Endothelial cell (in vitro differentiated cells): ENCODE results near the gene SMAD6. TPM values are rescaled to one million over a fixed set of nuclear protein-coding genes. Genes with fewer than 3 reads are reported as not detected.

Source experiments
- DNase-seq: peaks from one replicate; pipeline ENCODE4 v3.0.0; 2021; ENCODE audit warnings: low spot score
- H3K27ac Mint-ChIP-seq: one replicate; pipeline ENCODE4 v1.8.0; 2021; ENCODE audit warnings: mixed read lengths, inconsistent platforms; ENCODE audit not compliant: unreplicated experiment
- H3K27me3 Mint-ChIP-seq: one replicate; pipeline ENCODE4 v1.8.0; 2021; ENCODE audit warnings: mild to moderate bottlenecking, moderate library complexity, mixed read lengths, inconsistent platforms; ENCODE audit not compliant: unreplicated experiment
- H3K36me3 Mint-ChIP-seq: one replicate; pipeline ENCODE4 v1.8.0; 2021; ENCODE audit warnings: mild to moderate bottlenecking, low read depth, mixed read lengths, inconsistent platforms; ENCODE audit not compliant: unreplicated experiment
- H3K4me1 Mint-ChIP-seq: one replicate; pipeline ENCODE4 v1.8.0; 2021; ENCODE audit warnings: mild to moderate bottlenecking, mixed read lengths, inconsistent platforms; ENCODE audit not compliant: unreplicated experiment
- H3K4me3 Mint-ChIP-seq: one replicate; pipeline ENCODE4 v1.8.0; 2021; ENCODE audit warnings: mild to moderate bottlenecking, mixed read lengths, inconsistent platforms; ENCODE audit not compliant: unreplicated experiment
- H3K9me3 Mint-ChIP-seq: one replicate; pipeline ENCODE4 v1.8.0; 2021; ENCODE audit warnings: mixed read lengths, inconsistent platforms; ENCODE audit not compliant: unreplicated experiment
- CTCF ChIP-seq: fragments of 200-600 bp; sonication (generic); IDR thresholded peaks from one replicate; pipeline ENCODE4 v1.5.0; 2021; ENCODE audit warnings: antibody characterized with exemption; ENCODE audit not compliant: unreplicated experiment
- long read RNA-seq: library from polyadenylated mRNA; unstranded; transcript quantifications from one replicate; pipeline ENCODE4 v2.0.0, GENCODE V29; 2020; ENCODE audit not compliant: unreplicated experiment
- total RNA-seq: library from RNA; stranded (reverse); fragmentation: NEBNext Ultra II Directional; extraction: Animal tissue kit (Norgen Biotek cat#: 25700); gene quantifications from one replicate; pipeline ENCODE4 v1.2.1, GENCODE V29; 2021; ENCODE audit not compliant: unreplicated experiment

The SMAD6 gene
- total RNA-seq = 21.3 TPM
- long read RNA-seq, partial matches to known transcripts = 1 of 2 reads
- long read RNA-seq, other reads (novel, unspliced or antisense) = 1 of 2 reads

DNA sequence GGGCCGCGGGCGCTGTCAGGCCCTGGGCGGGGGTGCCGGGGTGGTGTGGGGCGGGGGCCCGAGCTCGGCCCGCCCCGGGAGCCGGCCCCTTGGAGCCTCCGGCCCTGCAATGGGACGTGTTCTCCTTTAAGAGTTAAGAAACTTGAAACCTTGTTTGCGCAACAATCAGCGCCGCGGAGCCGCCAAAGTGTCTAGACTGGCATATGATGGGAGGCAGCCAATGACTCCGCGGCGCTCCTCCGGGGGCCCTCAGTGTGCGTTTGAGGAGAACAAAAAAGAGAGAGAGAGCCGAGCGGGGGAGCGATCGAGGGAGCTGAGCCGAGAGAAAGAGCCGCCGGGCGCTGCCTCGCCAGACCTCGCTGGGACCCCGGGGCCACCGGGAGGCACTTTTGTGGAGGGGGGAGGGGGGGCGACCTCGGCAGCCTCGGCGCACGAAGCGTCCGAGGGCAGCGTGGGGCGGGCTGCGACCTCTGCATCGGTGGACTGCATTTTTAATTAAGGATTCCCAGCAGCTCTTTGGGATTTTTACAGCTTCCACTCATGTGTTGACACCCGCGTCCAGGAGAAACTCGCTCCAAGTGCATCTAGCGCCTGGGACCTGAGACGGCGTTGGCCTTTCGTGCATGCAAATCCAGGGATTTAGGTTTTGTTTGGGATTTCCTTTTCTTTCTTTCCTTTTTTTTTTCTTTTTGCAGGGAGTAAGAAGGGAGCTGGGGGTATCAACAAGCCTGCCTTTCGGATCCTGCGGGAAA, at the start of gene SMAD6:
Gene SMAD6, plus strand, starts transcription at position 202 of the 752 bp plus-strand sequence. CDS start 1,023 bp downstream, outside the sequence.
- DNase-seq = peak; percentile 87
- Mint-ChIP-seq H3K27ac (no peak within 1 kb of the TSS), H3K4me1 (peaks cover 25% of the 10 kb centered on the region), H3K4me3 (peak within 1 kb of the TSS; percentile 92), H3K27me3 (peaks cover 13% of the 10 kb centered on the region), H3K9me3 (no peaks in the 10 kb centered on the region), H3K36me3 (peaks cover 9% of the 10 kb centered on the region)
- TF ChIP-seq CTCF = no peak

DNA sequence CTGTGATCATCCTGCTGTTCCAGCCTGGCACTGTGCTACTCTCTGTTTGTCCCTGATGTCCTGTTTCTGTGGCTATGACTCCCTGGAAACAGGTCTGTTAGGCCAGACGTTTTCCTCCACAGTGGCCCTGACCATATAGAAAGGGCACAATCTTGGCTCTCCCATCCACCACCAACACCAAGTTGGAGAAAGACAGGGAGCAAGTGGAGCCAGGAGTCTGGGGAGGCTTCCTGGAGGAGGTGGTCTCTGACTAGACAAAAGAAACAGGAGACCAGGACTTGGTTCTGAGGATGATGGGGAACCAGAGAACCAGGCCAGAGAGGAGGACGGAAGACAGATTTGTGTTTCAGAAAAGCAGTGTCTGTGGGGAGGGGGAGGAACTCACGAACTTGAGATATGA, 49.2 kb upstream of the SMAD6 start:
- Mint-ChIP-seq H3K4me3 (no peak overlapping the region), H3K9me3 (no peaks in the 10 kb centered on the region), H3K27me3 (peaks cover 11% of the 10 kb centered on the region), H3K27ac (no peak overlapping the region), H3K36me3 (no peaks in the 10 kb centered on the region), H3K4me1 (peaks cover 34% of the 10 kb centered on the region)
- TF ChIP-seq CTCF = no peak
- no peak for DNase-seq

DNA sequence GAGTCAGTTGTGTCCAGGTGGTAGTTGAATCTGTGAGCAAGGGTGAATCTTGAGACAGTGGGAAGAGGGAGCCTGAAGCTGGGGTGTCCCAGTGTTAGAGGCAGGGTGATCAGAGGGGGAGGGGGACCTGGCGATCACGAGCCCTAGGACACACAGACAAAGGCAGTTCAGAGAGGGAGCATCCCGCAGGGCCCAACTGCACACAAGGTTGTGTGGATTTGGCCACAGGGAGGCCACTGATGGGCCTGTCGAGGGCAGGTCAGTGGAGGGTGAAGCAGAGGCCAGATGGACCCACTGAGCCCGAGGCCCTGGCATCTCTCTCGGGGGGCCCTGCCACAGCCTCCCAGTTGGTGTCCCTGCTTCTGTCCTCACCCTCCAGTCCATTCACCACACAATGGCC, 48.6 kb upstream of the SMAD6 start:
- Mint-ChIP-seq H3K36me3 (no peaks in the 10 kb centered on the region), H3K4me3 (no peak overlapping the region), H3K27ac (no peak overlapping the region), H3K4me1 (peaks cover 28% of the 10 kb centered on the region), H3K9me3 (no peaks in the 10 kb centered on the region), H3K27me3 (peaks cover 11% of the 10 kb centered on the region)
- no peak for DNase-seq
- TF ChIP-seq CTCF = no peak

- Mint-ChIP-seq H3K27ac (no peak overlapping the region), H3K4me1 (peaks cover 29% of the 10 kb centered on the region), H3K27me3 (peaks cover 11% of the 10 kb centered on the region), H3K36me3 (no peaks in the 10 kb centered on the region), H3K4me3 (no peak overlapping the region), H3K9me3 (no peaks in the 10 kb centered on the region)
- DNase-seq = no peak
- TF ChIP-seq CTCF = no peak
These were observed 48.2 kb upstream of the SMAD6 start for GRCh38 chr15:66653852-66654251.

- Mint-ChIP-seq H3K9me3 (no peaks in the 10 kb centered on the region), H3K36me3 (no peaks in the 10 kb centered on the region), H3K4me3 (no peak overlapping the region), H3K4me1 (peaks cover 31% of the 10 kb centered on the region), H3K27ac (no peak overlapping the region), H3K27me3 (peaks cover 11% of the 10 kb centered on the region)
- no peak for TF ChIP-seq CTCF
- DNase-seq = no peak
These were observed 47.7 kb upstream of the SMAD6 start for GRCh38 chr15:66654361-66654738.
